Ishikawa (cell line): ENCODE data around the gene IL34.

ENCODE experiments used
- CREB1 ChIP-seq: IDR thresholded peaks from 2 replicates; pipeline ENCODE4 v1.6.1; 2012; ENCODE audit warnings: low read depth
- EGR1 ChIP-seq: IDR thresholded peaks from 2 replicates; pipeline ENCODE4 v1.6.1; 2012
- EP300 ChIP-seq: IDR thresholded peaks from 2 replicates; pipeline ENCODE4 v1.6.1; 2012; ENCODE audit warnings: borderline replicate concordance
- FOXM1 ChIP-seq: IDR thresholded peaks from 2 replicates; pipeline ENCODE4 v1.6.1; 2012; ENCODE audit warnings: low read depth, borderline replicate concordance
- MAX ChIP-seq: IDR thresholded peaks from 2 replicates; pipeline ENCODE4 v1.6.1; 2012
- NFIC ChIP-seq: IDR thresholded peaks from 2 replicates; pipeline ENCODE4 v1.6.1; 2012
- RAD21 ChIP-seq: IDR thresholded peaks from 2 replicates; pipeline ENCODE4 v1.6.1; 2012; ENCODE audit warnings: low read depth
- REST ChIP-seq: IDR thresholded peaks from 2 replicates; pipeline ENCODE4 v1.6.1; 2012; ENCODE audit warnings: low read depth, mild to moderate bottlenecking
- TAF1 ChIP-seq: IDR thresholded peaks from 2 replicates; pipeline ENCODE4 v1.6.1; 2012; ENCODE audit warnings: low read depth, mild to moderate bottlenecking
- TEAD4 ChIP-seq: IDR thresholded peaks from 2 replicates; pipeline ENCODE4 v1.6.1; 2012
- USF1 ChIP-seq: IDR thresholded peaks from 2 replicates; pipeline ENCODE4 v1.6.1; 2012
- YY1 ChIP-seq: IDR thresholded peaks from 2 replicates; pipeline ENCODE4 v1.6.1; 2012; ENCODE audit warnings: low read depth
- ZBTB7A ChIP-seq: IDR thresholded peaks from 2 replicates; pipeline ENCODE4 v1.6.1; 2012; ENCODE audit warnings: low read depth

- no peak for TF ChIP-seq CREB1
- TF ChIP-seq MAX = no peak
- no peak for TF ChIP-seq EP300
- no peak for TF ChIP-seq TAF1
- TF ChIP-seq TEAD4 = no peak
- TF ChIP-seq RAD21 = no peak
- TF ChIP-seq FOXM1 = no peak
- TF ChIP-seq YY1 = no peak
- 0 out of 2 replicates have a peak, but pooled peaks have one; percentile 1 for TF ChIP-seq EGR1
- TF ChIP-seq ZBTB7A = peak; percentile 58; the same call in 1 of the 2 replicates
- no peak for TF ChIP-seq REST
- no peak for TF ChIP-seq USF1
- no peak for TF ChIP-seq NFIC
These were observed 40.2 kb downstream of the IL34 start for GRCh38 chr16:70686376-70687101.
